SK-N-SH (cell line): ENCODE measurements around the gene GTF2F2. TPM values are rescaled to one million over a fixed set of nuclear protein-coding genes. Genes with fewer than 3 reads are reported as not detected.

Source experiments
- CTCF ChIA-PET: fragments of 300-600, 350-600 bp; formaldehyde crosslinking; extraction: SDS; loops from one replicate; lab custom pipeline; 2021; lab: Yijun Ruan, JAX
- POLR2A ChIA-PET: fragments of 350-600 bp; sonication (Branson Sonifier 250); formaldehyde crosslinking; extraction: SDS; loops from one replicate; lab custom pipeline; 2020; ENCODE audit warnings: antibody characterized with exemption, inconsistent platforms; lab: Yijun Ruan, JAX
- DNase-seq: peaks from one replicate; pipeline ENCODE4 v3.0.0; 2012
- H2AFZ ChIP-seq: fragments of 200-600 bp; sonication (generic); 2 replicates; pipeline ENCODE4 v1.8.1; 2016; ENCODE audit warnings: antibody characterized with exemption, mild to moderate bottlenecking, low read depth
- H3F3A ChIP-seq: fragments of 200-600 bp; sonication (generic); replicated peaks from 2 replicates; pipeline ENCODE3; 2016; ENCODE audit warnings: antibody characterized with exemption, mild to moderate bottlenecking; ENCODE audit not compliant: insufficient read depth
- H3K27ac ChIP-seq, 2 experiments: fragments of 200-500 bp in 1 of 2; fragments of 200-600 bp in 1 of 2; sonication (Bioruptor generic) in 1 of 2; sonication (generic), shearing (Covaris generic) in 1 of 2; 2 replicates each; pipeline versions ENCODE4 v1.5.1 to v1.6.1; 2014 to 2016; ENCODE audit warnings: low read depth in 2 of 2, inconsistent platforms in 1 of 2, low read length in 1 of 2, mild to moderate bottlenecking in 1 of 2, mixed read lengths in 1 of 2
- H3K27me3 ChIP-seq: fragments of 200-600 bp; sonication (generic), shearing (Covaris generic); 2 replicates; pipeline ENCODE4 v1.6.1; 2016; ENCODE audit warnings: mixed run types; ENCODE audit not compliant: insufficient read depth
- H3K36me3 ChIP-seq, 2 experiments: fragments of 200-500 bp in 1 of 2; fragments of 200-600 bp in 1 of 2; sonication (Bioruptor generic) in 1 of 2; sonication (generic) in 1 of 2; replicated peaks in 1 of 2; 2 replicates each; pipeline versions ENCODE3 to v1.5.1; 2014 to 2016; ENCODE audit warnings: low read length in 1 of 2, mild to moderate bottlenecking in 1 of 2; ENCODE audit not compliant: insufficient read depth in 2 of 2, control insufficient read depth in 1 of 2
- H3K4me1 ChIP-seq, 2 experiments: fragments of 200-500 bp in 1 of 2; fragments of 200-600 bp in 1 of 2; sonication (Bioruptor generic) in 1 of 2; sonication (generic), shearing (Covaris generic) in 1 of 2; 2 replicates each; pipeline versions ENCODE4 v1.5.1 to v1.6.1; 2014 to 2016; ENCODE audit warnings: low read depth in 1 of 2, low read length in 1 of 2, mixed run types in 1 of 2; ENCODE audit not compliant: insufficient read depth in 2 of 2, control insufficient read depth in 1 of 2
- H3K4me2 ChIP-seq: fragments of 200-600 bp; sonication (generic), shearing (Covaris generic); 2 replicates; pipeline ENCODE4 v1.6.1; 2017; ENCODE audit warnings: mixed run types
- H3K4me3 ChIP-seq, 2 experiments: fragments of 200-500 bp in 1 of 2; fragments of 200-600 bp in 1 of 2; sonication (Bioruptor generic) in 1 of 2; sonication (generic), shearing (Covaris generic) in 1 of 2; 2 replicates each; pipeline versions ENCODE4 v1.5.1 to v1.8.1; 2014 to 2016; ENCODE audit warnings: low read depth in 2 of 2, inconsistent platforms in 1 of 2, low read length in 1 of 2, mild to moderate bottlenecking in 1 of 2, mixed read lengths in 1 of 2, moderate library complexity in 1 of 2
- H3K79me2 ChIP-seq: fragments of 200-600 bp; sonication (generic); 2 replicates; pipeline ENCODE4 v1.8.1; 2017; ENCODE audit warnings: mild to moderate bottlenecking; ENCODE audit not compliant: insufficient read depth
- H3K9ac ChIP-seq: fragments of 200-600 bp; sonication (generic); 2 replicates; pipeline ENCODE4 v1.6.1; 2017; ENCODE audit warnings: mixed run types
- H3K9me2 ChIP-seq: fragments of 200-600 bp; sonication (generic); 2 replicates; pipeline ENCODE4 v1.6.1; 2017; ENCODE audit warnings: mixed run types
- H3K9me3 ChIP-seq: fragments of 200-600 bp; sonication (generic); 2 replicates; pipeline ENCODE4 v1.6.1; 2017; ENCODE audit warnings: mixed run types, mild to moderate bottlenecking, moderate library complexity
- H4K20me1 ChIP-seq: fragments of 200-600 bp; sonication (generic); 2 replicates; pipeline ENCODE4 v1.6.1; 2017; ENCODE audit warnings: mild to moderate bottlenecking, mixed run types; ENCODE audit not compliant: insufficient read depth
- CHD2 ChIP-seq: fragments of 150-350 bp; IDR thresholded peaks from 2 replicates; pipeline ENCODE4 v1.6.1; 2018; ENCODE audit warnings: low read length; ENCODE audit not compliant: partially characterized antibody
- CTCF ChIP-seq: fragments of 200-600 bp; sonication (generic); IDR thresholded peaks from 2 replicates; pipeline ENCODE4 v1.6.1; 2017; ENCODE audit warnings: antibody characterized with exemption, mild to moderate bottlenecking, moderate library complexity
- EP300 ChIP-seq, 2 experiments: IDR thresholded peaks; 2 replicates each; pipeline versions ENCODE4 v1.4.0 to v1.6.1; 2012; ENCODE audit warnings: borderline replicate concordance in 1 of 2, low read depth in 1 of 2, low read length in 1 of 2
- JUND ChIP-seq: IDR thresholded peaks from 2 replicates; pipeline ENCODE4 v1.4.0; 2012
- MXI1 ChIP-seq: IDR thresholded peaks from 2 replicates; pipeline ENCODE4 v1.6.1; 2012; ENCODE audit warnings: mild to moderate bottlenecking, low read depth, low read length, improper control_type of control experiment
- RAD21 ChIP-seq: IDR thresholded peaks from 2 replicates; pipeline ENCODE4 v1.6.1; 2012; ENCODE audit warnings: mild to moderate bottlenecking, low read length
- RCOR1 ChIP-seq: fragments of 150-350 bp; IDR thresholded peaks from 2 replicates; pipeline ENCODE4 v1.6.1; 2017; ENCODE audit warnings: antibody characterized with exemption, low read length
- RFX5 ChIP-seq: IDR thresholded peaks from 2 replicates; pipeline ENCODE4 v1.6.1; 2012; ENCODE audit warnings: mild to moderate bottlenecking, improper control_type of control experiment, low read length
- RXRA ChIP-seq: IDR thresholded peaks from 2 replicates; pipeline ENCODE4 v1.4.0; 2012; ENCODE audit warnings: low read depth, mild to moderate bottlenecking, borderline replicate concordance
- TCF12 ChIP-seq: IDR thresholded peaks from 2 replicates; pipeline ENCODE4 v1.4.0; 2012
- USF2 ChIP-seq: fragments of 150-350 bp; IDR thresholded peaks from 2 replicates; pipeline ENCODE4 v1.6.1; 2017; ENCODE audit warnings: antibody characterized with exemption, low read length, low read depth, borderline replicate concordance
- YY1 ChIP-seq: IDR thresholded peaks from 2 replicates; pipeline ENCODE4 v1.4.0; 2012; ENCODE audit warnings: low read depth, mild to moderate bottlenecking
- WGBS: methylation state at CpG from one replicate; pipeline ENCODE4 v1.1.6; 2017; ENCODE audit warnings: low lambda C conversion rate; 5-methylcytosine and 5-hydroxymethylcytosine counted together
- polyA plus RNA-seq, 3 experiments: library from polyadenylated mRNA; depleted of rRNA; stranded (reverse); fragments of >200 nt; gene quantifications; 2 replicates each; pipeline ENCODE4 v1.2.3, GENCODE V29; 2012

GTF2F2 gene
- polyA plus RNA-seq, 1 of the 3 experiments (the other 2 are of a cell fraction): 24.2 TPM

- Histone ChIP-seq H3K4me1 (peaks cover 0 to 8% of the 10 kb centered on the region in 2 experiments; a peak in 1 of 4 replicates), H3K36me3 (no peaks in the 10 kb centered on the region), H3K9ac (no peak overlapping the region), H3K9me3 (no peaks in the 10 kb centered on the region), H3K27me3 (no peaks in the 10 kb centered on the region), H3F3A (peaks cover 11% of the 10 kb centered on the region), H3K4me2 (no peak overlapping the region), H2AFZ (no peak overlapping the region), H4K20me1 (no peaks in the 10 kb centered on the region), H3K4me3 (no peak overlapping the region), H3K9me2 (no peaks in the 10 kb centered on the region), H3K27ac (no peak overlapping the region), H3K79me2 (no peaks in the 10 kb centered on the region)
- DNase-seq: no peak
- CTCF ChIA-PET: interaction anchor here (0.8 to 5.3 kb wide), 3 partner anchors 9 to 260 kb away, joined by 4 to 78 read pairs (median 8); no protein-coding TSS in a partner anchor
- POLR2A ChIA-PET: no interaction called here
- no peak for TF ChIP-seq YY1
- TF ChIP-seq MXI1: no peak
- TF ChIP-seq JUND: no peak
- TF ChIP-seq RFX5: no peak
- no peak for TF ChIP-seq RAD21
These were observed 186.7 kb downstream of the GTF2F2 start for GRCh38 chr13:45306966-45307365.

- H2AFZ ChIP-seq: no peak overlapping the region
- CTCF ChIA-PET: interaction anchor here (0.5 to 5.3 kb wide), 11 partner anchors 10 to 1249 kb away, joined by 3 to 78 read pairs (median 6); no protein-coding TSS in a partner anchor
These were observed 190.2 kb downstream of the GTF2F2 start for GRCh38 chr13:45310341-45311131.

More at GRCh38 chr13:45310341-45311131, 190.2 kb downstream of the GTF2F2 start:
- H3K79me2 ChIP-seq: no peaks in the 10 kb centered on the region
- H3K4me3 ChIP-seq: peak overlapping the region; percentile 34 to 46
- POLR2A ChIA-PET: no interaction called here
- no peaks in the 10 kb centered on the region for H3K9me3 ChIP-seq
- H3K27ac ChIP-seq: no peak overlapping the region
- DNase-seq: no peak
- TF ChIP-seq TCF12: no peak
- no peak for TF ChIP-seq CHD2
- no peak for TF ChIP-seq USF2
- no peak for TF ChIP-seq CTCF
- no peak for TF ChIP-seq RCOR1
- no peak for TF ChIP-seq EP300 (IDR thresholded peaks at IDR 0.05; ENCODE audit: borderline replicate concordance in 1 of 2, low read depth in 1 of 2, low read length in 1 of 2)
- no peak for TF ChIP-seq RXRA
- TF ChIP-seq, all 33 proteins: peak for 0
- Histone ChIP-seq H3K9me2 (no peaks in the 10 kb centered on the region), H4K20me1 (no peaks in the 10 kb centered on the region), H3K9ac (no peak overlapping the region), H3K4me1 (peaks cover 0 to 8% of the 10 kb centered on the region in 2 experiments; a peak in 1 of 4 replicates), H3F3A (peaks cover 11% of the 10 kb centered on the region), H3K4me2 (peak overlapping the region; percentile 71), H3K36me3 (no peaks in the 10 kb centered on the region), H3K27me3 (no peaks in the 10 kb centered on the region)
- 26% methylated on average over 15 of the region's 15 CpGs for WGBS
